Natural killer cell treated with Interleukin-12 subunit alpha and Interleukin-12 subunit beta and Interleukin-15 and Interleukin-18, amount 100 ng/mL, for 72 hours (primary cell): Measurements from ENCODE around the gene TECR. TPM values are rescaled to one million over a fixed set of nuclear protein-coding genes. Genes with fewer than 3 reads are reported as not detected.

Experiments
- total RNA-seq, 2 donors: library from RNA; stranded (reverse); gene quantifications; one replicate each; pipeline ENCODE4 v1.2.3, GENCODE V29; 2022

Gene TECR
- total RNA-seq, 2 donors from 2014 or later = 74.0 to 110 TPM

Other genes starting within 250 kb of the TECR start
- gene ADGRE5, start 148.2 kb upstream of the TECR start, total RNA-seq = 100 to 1,000 TPM; 348 to 798 TPM
- gene DDX39A, start 110.3 kb upstream of the TECR start, total RNA-seq = 100 to 1,000 TPM; 225 to 449 TPM
- 100 to 1,000 TPM; 140 to 160 TPM for gene PKN1, start 96.3 kb upstream of the TECR start, total RNA-seq
- gene PTGER1, start 54.2 kb upstream of the TECR start, total RNA-seq = under 1 TPM; 0.31 to 0.67 TPM
- 10 to 100 TPM; 29.9 to 31.7 TPM for gene GIPC1, start 33.5 kb upstream of the TECR start, total RNA-seq
- 10 to 100 TPM; 65.3 to 68.8 TPM for gene DNAJB1, start 11.2 kb upstream of the TECR start, total RNA-seq
- 100 to 1,000 TPM; 109 to 167 TPM for gene NDUFB7, start 42.5 kb downstream of the TECR start, total RNA-seq
- gene CLEC17A, start 53.5 kb downstream of the TECR start, total RNA-seq = under 1 TPM in 1 of 2 donors, not detected in 1; 0.28 TPM
- gene ADGRE3, start 145.2 kb downstream of the TECR start, total RNA-seq = under 1 TPM in 1 of 2 donors, not detected in 1; 0.45 TPM
- gene ZNF333, start 160.5 kb downstream of the TECR start, total RNA-seq = 10 to 100 TPM; 18.4 to 21.4 TPM
- gene ADGRE2, start 249.0 kb downstream of the TECR start, total RNA-seq = 1 to 10 TPM; 4.4 to 4.6 TPM